Stimulated activated CD4-positive, alpha-beta T cell treated with anti-CD3 and anti-CD28 coated beads, Interleukin-2, amount 100 ng/mL, for 48 hours (primary cell): ENCODE results near the gene RMND5B.
"Not testable (repeated sequence)": the region's sequence is repeated elsewhere in the genome, so short reads cannot be mapped to it uniquely, and the experiment has no call there.

ENCODE experiments used
- DNase-seq, 2 donors: peaks; one replicate each; pipeline ENCODE4 v3.0.0-alpha.2; 2020

The RMND5B gene

GRCh38 chr5:178130576-178131445 lies at the start of gene RMND5B:
Gene RMND5B (plus strand): TSS chr5:178131014. CDS start chr5:178138120, 7,106 bp downstream.
- peak; percentile 74 to 84 for DNase-seq

- no peak for DNase-seq
These were observed 49.1 kb upstream of the RMND5B start for GRCh38 chr5:178081571-178082243.

GRCh38 chr5:178083922-178084321 lies 46.9 kb upstream of the RMND5B start:
- DNase-seq, result no peak

DNA sequence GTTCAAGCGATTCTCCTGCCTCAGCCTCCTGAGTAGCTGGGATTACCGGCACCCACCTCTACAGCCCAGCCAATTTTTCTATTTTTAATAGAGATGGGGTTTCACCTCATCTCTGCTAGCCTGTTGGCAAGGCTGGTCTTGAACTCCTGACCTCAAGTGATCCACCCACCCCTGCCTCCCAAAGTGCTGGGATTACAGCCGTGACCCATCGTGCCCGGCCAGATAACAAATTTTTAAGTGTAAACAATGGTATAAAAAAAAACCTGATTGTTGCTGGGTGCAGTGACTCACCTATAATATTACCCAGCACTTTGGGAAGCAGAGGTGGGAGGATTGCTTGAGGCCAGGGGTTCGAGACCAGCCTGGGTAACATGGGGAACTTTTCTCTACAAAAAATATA lies 45.5 kb upstream of the RMND5B start:
- no peak for DNase-seq

- no peak for DNase-seq
These were observed 44.5 kb upstream of the RMND5B start for GRCh38 chr5:178086266-178086665.

GRCh38 chr5:178087199-178087598 lies 43.6 kb upstream of the RMND5B start:
- not testable (repeated sequence) for DNase-seq

GRCh38 chr5:178090856-178091255 lies 40.0 kb upstream of the RMND5B start:
- no peak for DNase-seq

DNA sequence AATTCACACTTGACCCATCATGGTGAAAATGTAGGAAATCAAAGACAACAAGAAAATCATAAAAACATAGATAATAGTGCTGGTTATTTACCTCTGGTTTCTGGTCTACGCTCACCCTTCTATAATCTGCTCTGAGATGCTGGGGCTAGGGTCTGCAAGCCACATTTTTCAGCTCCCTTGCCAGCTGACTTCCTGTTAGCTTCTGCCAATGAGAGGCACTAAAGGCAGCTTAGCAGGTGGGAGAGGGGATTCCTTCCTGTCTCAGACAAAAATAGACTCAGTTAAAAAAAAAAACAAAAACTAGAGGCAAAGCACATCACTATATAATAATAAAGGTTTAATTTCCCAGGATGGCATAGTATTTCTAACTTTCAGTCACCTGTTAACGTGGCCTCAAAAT lies 37.7 kb upstream of the RMND5B start:
- DNase-seq, result no peak

GRCh38 chr5:178094345-178094744 lies 36.5 kb upstream of the RMND5B start:
- DNase-seq, result no peak

GRCh38 chr5:178098685-178099084 lies 32.1 kb upstream of the RMND5B start:
- no peak for DNase-seq

GRCh38 chr5:178103612-178104011 lies 27.2 kb upstream of the RMND5B start:
- DNase-seq, result no peak

- DNase-seq, result no peak
These were observed 26.3 kb upstream of the RMND5B start for GRCh38 chr5:178104492-178104891.

DNA sequence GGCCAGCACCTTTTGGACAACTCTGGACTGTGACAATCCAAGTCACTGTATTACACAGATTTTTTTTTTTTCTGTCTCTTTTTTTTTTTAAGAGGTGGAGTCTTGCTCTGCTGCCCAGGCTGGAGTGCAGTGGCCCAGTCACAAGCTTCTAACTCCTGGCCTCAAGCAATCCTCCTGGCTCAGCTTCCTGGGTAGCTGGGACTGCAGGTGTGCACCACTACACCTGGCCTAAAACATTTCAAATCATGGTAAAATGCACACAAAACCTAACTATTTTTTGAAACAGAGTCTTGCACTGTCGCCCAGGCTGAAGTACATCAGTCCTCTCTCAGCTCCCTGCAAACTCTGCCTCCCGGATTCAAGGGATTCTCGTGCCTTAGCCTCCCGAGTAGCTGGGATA lies 24.7 kb upstream of the RMND5B start:
- DNase-seq, result no peak

GRCh38 chr5:178106556-178107239 lies 24.1 kb upstream of the RMND5B start:
- DNase-seq, result no peak

DNA sequence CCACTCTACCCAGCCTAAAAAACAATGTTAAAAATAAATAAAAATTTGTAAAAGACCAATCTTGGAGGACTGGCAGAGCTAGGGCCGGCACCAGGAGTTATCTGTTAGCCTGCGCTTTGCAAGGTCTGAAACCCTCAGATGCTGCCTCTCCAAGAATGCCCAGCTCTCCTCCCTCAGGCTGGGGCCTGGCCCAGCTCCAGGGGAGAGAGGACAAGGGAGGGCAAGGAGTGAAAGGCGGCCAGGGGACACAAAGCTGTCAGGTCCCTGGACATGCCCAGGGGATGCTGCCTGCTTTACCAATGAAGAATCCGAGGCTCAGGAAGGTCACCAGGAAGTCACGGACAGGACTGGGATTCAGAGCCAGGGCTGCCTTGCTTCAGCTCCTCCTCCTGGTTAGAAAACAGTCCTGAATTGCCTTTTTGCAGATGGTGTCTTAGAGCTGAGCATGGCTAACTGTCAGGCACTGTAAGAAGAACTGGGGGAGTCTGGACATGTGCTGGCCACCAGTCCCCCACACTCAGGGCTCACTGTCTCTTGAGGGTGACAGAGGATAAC lies 23.0 kb upstream of the RMND5B start:
- DNase-seq, result no peak

GRCh38 chr5:178108446-178108845 lies 22.4 kb upstream of the RMND5B start:
- DNase-seq, result no peak

- DNase-seq, result no peak
These were observed 21.8 kb upstream of the RMND5B start for GRCh38 chr5:178108966-178109365.

DNA sequence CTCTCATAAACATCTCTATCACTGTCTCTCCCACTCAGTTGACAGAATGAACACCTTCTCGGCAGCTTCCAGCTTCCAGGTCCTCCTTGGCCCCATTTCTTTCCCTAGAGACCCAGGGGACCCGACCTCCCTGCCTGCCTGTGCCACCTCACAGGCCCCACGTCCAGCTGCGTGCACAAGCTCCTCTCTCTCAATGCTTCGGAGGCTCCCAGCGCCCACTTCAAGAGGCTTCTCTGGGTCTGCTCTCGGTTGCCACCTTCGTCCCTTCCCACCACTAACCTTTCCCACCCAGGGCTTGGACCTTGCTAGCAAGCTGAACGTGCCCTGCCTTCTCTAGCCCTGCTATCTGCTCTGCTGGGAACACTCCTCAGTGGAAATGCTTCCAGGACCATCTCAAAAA lies 20.3 kb upstream of the RMND5B start:
- no peak for DNase-seq

DNA sequence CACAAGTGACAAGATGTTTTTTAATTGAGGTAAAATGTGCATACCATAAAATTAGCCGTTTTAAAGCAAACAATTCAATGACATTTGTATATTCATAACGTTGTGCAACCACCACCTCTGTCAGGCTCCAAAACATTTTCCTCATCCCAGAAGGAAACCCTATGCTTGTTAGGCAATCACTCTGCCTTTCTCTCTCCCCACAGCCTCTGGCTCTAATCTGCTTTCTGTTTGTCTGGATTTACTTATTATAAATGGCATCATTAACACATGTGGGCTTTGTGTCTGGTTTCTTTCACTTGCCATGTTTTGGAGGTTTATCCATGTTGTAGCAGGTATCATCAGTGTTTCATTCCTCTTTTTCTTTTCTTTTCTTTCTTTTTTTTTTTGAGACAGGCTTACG lies 18.9 kb upstream of the RMND5B start:
- no peak for DNase-seq

DNA sequence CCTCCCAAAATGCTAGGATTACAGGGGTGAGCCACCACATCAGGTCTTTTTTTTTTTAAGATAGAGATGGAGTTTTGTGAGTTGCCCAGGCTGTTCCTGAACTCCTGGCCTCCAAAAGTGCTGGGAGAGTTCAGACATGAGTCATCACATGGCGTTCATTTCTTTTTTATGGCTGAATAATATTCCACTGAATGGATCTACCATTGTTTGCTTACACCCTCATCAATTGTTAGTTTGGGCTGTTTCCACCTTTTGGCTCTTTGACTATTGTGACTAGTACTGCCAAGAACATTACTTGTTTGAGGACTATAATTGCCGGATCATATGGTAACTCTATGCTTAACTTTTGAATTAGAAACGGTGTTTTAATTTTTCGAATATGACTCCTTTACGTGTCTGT lies 18.3 kb upstream of the RMND5B start:
- DNase-seq, result no peak

DNA sequence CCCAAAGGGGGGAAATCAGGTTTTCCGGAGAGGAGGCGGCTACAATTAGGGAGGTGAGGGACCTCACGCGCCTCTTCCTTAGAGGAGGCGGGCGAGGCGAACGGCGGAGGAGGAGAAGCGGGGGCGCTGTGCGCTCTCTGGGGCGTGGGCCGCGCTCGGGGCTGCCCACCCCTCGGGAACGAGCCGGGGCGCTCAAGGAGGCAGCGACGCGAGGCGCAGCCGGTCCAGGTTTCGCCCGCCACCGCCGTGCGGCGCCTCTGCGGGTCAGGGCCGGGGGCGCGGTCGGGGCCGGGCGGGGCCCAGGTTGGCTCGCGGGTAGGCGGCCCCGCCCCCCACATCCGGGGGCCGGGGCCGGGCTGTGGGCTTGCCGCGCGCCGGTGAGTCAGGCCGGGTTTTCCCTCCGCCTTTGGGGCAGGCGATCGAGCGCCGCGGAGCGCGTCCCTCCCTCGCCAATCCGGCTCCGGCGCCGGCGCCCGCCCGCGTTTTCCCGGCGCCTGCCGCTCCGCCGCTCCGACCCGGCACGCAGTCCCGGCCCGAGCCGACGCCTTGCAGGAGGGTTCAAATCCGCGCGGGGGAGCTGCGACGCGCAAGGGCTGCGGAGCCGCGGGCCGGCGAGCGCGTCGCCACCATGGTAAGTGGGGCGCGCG lies 17.6 kb upstream of the RMND5B start, which contains the start of gene N4BP3:
TSS of gene N4BP3 (plus strand) at position 392 of the 647 bp plus-strand sequence. CDS start 6,052 bp downstream, outside the sequence.
- DNase-seq, result peak; percentile 76 to 78

DNA sequence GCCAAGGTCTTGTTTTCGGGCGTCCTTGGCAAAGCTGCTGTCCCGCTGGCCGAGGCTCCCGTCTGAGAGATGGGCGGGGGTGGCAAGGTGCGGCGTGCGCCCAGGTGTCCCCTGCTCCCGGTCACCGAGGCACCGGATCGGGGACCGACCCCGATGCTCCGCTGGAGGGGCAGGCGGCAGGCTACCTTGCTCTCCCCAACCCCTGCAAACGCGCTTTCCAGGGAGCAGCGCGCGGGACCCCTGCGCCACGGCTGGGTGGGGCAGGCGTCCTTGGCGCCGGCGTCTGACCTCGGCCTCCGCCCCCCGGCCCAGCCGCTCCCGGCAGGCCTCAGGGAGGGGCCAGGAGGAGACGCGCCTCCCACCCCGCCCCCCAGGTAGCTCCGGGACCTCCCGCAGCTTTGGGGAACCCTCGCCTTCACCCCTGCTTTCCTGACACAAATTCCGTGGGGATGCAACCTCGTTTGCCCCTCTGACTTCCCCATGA lies 16.9 kb upstream of the RMND5B start:
- no peak for DNase-seq
